Amygdala (tissue), 56 donors: Measurements from ENCODE around the gene PIEZO1.

Experiments
- DNase-seq, 56 donors: peaks; one replicate each; lab custom pipeline; 2025; lab: John Stamatoyannopoulos, UW

Gene PIEZO1

GRCh38 chr16:88770461-88771293 is 14.3 kb downstream of the PIEZO1 start:
- peak in 2 of 56 donors; percentile 17 to 21 for DNase-seq

- no peak for DNase-seq
These were observed 15.2 kb downstream of the PIEZO1 start for GRCh38 chr16:88769617-88770460.

- peak in 30 of 56 donors; percentile 7 to 68 (median 42) for DNase-seq
These were observed 16.8 kb downstream of the PIEZO1 start for GRCh38 chr16:88768071-88768783.

GRCh38 chr16:88767546-88768070 is 17.4 kb downstream of the PIEZO1 start:
- no peak for DNase-seq

GRCh38 chr16:88766975-88767374 is 18.0 kb downstream of the PIEZO1 start:
- DNase-seq, result no peak

- no peak for DNase-seq
These were observed 20.1 kb downstream of the PIEZO1 start for GRCh38 chr16:88764913-88765349.

GRCh38 chr16:88764080-88764479 is 20.9 kb downstream of the PIEZO1 start:
- DNase-seq, result no peak

GRCh38 chr16:88763502-88764053 is 21.4 kb downstream of the PIEZO1 start:
- no peak for DNase-seq

- no peak for DNase-seq
These were observed 22.1 kb downstream of the PIEZO1 start for GRCh38 chr16:88762941-88763340.

- no peak for DNase-seq
These were observed 22.7 kb downstream of the PIEZO1 start for GRCh38 chr16:88762258-88762870.

GRCh38 chr16:88761830-88762229 is 23.2 kb downstream of the PIEZO1 start:
- no peak for DNase-seq

GRCh38 chr16:88761143-88761534 is 23.9 kb downstream of the PIEZO1 start:
- no peak for DNase-seq

GRCh38 chr16:88760424-88761142 is 24.4 kb downstream of the PIEZO1 start:
- no peak for DNase-seq

GRCh38 chr16:88759976-88760350 is 25.1 kb downstream of the PIEZO1 start:
- no peak for DNase-seq

- DNase-seq, result no peak
These were observed 25.6 kb downstream of the PIEZO1 start for GRCh38 chr16:88759245-88759975.

- no peak for DNase-seq
These were observed 26.1 kb downstream of the PIEZO1 start for GRCh38 chr16:88758944-88759244.

- no peak for DNase-seq
These were observed 26.6 kb downstream of the PIEZO1 start for GRCh38 chr16:88758227-88758943.
